Breast epithelium (tissue), 4 donors: Measurements from ENCODE around the gene SLC35G3. TPM values are rescaled to one million over a fixed set of nuclear protein-coding genes. Genes with fewer than 3 reads are reported as not detected.

Source experiments
- DNase-seq, 2 donors: peaks; one replicate each; pipeline ENCODE4 v3.0.0-alpha.2; 2019; ENCODE audit warnings: low spot score in 2 of 2
- H3K27ac ChIP-seq, 2 donors: fragments of 200-600 bp; sonication (generic) in 1 of 2; one replicate each; pipeline ENCODE4 v1.5.1; 2016 to 2019; ENCODE audit warnings: mild to moderate bottlenecking in 1 of 2
- H3K27me3 ChIP-seq, 2 donors: fragments of 200-600 bp; sonication (generic) in 1 of 2; one replicate each; pipeline versions ENCODE4 v1.5.1 to v1.6.0; 2017 to 2019; ENCODE audit warnings: control low read depth in 1 of 2, mild to moderate bottlenecking in 1 of 2
- H3K36me3 ChIP-seq: fragments of 200-600 bp; one replicate; pipeline ENCODE4 v1.5.1; 2019
- H3K4me1 ChIP-seq, 2 donors: fragments of 200-600 bp; sonication (generic); one replicate each; pipeline ENCODE4 v1.5.1; 2016 to 2019; ENCODE audit warnings: control low read depth in 1 of 2
- H3K4me3 ChIP-seq, 3 donors: fragments of 200-600 bp; sonication (generic); 1 replicate in 2 of 3; 2 replicates in 1 of 3; pipeline ENCODE4 v1.5.1; 2016 to 2019; ENCODE audit warnings: mild to moderate bottlenecking in 3 of 3, moderate library complexity in 2 of 3
- H3K9me3 ChIP-seq, 2 donors: fragments of 200-600 bp; sonication (generic) in 1 of 2; one replicate each; pipeline ENCODE4 v1.5.1; 2016 to 2019; ENCODE audit warnings: control low read depth in 1 of 2
- POLR2A ChIP-seq: fragments of 450-650 bp; IDR thresholded peaks from one replicate; pipeline ENCODE4 v1.6.1; 2016; ENCODE audit warnings: antibody characterized with exemption, mild to moderate bottlenecking, moderate library complexity
- POLR2AphosphoS5 ChIP-seq, 3 donors: sonication (generic); formaldehyde crosslinking; IDR thresholded peaks; one replicate each; pipeline ENCODE4 v1.6.1; 2017; ENCODE audit warnings: antibody characterized with exemption in 3 of 3
- intact Hi-C: fragments of 100-400 bp; cut with DNase I; formaldehyde crosslinking; loops from one replicate; pipeline ENCODE4 v1.15.1; 2023; ENCODE audit warnings: low total_unique reads
- total RNA-seq, 3 donors: library from RNA; depleted of rRNA; stranded (reverse); fragments of >200 nt; gene quantifications; one replicate each; pipeline ENCODE4 v1.1.0, GENCODE V29; 2016
- TF ChIP-seq, protein P1 (sequence below), 3 donors: fragments of 450-650 bp; IDR thresholded peaks; one replicate each; pipeline ENCODE4 v1.5.1; 2016 to 2017; ENCODE audit warnings: antibody characterized with exemption in 3 of 3, mild to moderate bottlenecking in 3 of 3, moderate library complexity in 3 of 3

The SLC35G3 gene
- total RNA-seq, 3 donors from 2014 or later: not detected

GRCh38 chr17:35167046-35167445 lies 27.1 kb downstream of the SLC35G3 start:
- no peaks in the 10 kb centered on the region for H3K36me3 ChIP-seq
- no peak for DNase-seq
- intact Hi-C loops: no loop called here
- H3K27ac ChIP-seq: no peak overlapping the region
- TF ChIP-seq POLR2AphosphoS5 (IDR thresholded peaks at IDR 0.05) (no peak), POLR2A (no peak)
- TF ChIP-seq, protein P1, sequence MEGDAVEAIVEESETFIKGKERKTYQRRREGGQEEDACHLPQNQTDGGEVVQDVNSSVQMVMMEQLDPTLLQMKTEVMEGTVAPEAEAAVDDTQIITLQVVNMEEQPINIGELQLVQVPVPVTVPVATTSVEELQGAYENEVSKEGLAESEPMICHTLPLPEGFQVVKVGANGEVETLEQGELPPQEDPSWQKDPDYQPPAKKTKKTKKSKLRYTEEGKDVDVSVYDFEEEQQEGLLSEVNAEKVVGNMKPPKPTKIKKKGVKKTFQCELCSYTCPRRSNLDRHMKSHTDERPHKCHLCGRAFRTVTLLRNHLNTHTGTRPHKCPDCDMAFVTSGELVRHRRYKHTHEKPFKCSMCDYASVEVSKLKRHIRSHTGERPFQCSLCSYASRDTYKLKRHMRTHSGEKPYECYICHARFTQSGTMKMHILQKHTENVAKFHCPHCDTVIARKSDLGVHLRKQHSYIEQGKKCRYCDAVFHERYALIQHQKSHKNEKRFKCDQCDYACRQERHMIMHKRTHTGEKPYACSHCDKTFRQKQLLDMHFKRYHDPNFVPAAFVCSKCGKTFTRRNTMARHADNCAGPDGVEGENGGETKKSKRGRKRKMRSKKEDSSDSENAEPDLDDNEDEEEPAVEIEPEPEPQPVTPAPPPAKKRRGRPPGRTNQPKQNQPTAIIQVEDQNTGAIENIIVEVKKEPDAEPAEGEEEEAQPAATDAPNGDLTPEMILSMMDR (IDR thresholded peaks at IDR 0.05): no peak
- H3K27me3 ChIP-seq: peaks cover 0 to 11% of the 10 kb centered on the region in 2 donors
- no peak overlapping the region for H3K4me3 ChIP-seq
- H3K4me1 ChIP-seq: no peaks in the 10 kb centered on the region
- H3K9me3 ChIP-seq: no peaks in the 10 kb centered on the region

DNA sequence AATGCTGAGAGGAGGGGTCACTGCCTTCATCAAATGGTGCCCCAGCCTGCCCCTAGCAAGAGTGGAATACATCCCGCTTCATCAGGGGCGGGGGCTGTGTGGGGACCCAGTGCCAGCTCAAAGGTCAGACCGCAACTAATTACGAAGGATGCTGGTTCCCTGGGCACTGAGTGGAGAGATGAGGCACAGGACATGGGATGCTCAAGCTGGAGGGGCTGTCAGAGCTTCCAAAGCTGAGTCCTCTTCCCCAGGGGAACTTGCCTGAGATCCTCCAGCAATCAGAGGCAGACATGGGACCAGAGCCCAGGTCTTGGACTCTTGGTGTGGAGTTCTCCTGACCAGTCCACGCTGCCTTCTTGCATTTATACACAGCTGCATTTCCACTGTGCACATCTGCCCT lies 27.7 kb downstream of the SLC35G3 start:
- no peaks in the 10 kb centered on the region for H3K36me3 ChIP-seq
- intact Hi-C loops: no loop called here
- H3K4me1 ChIP-seq: no peaks in the 10 kb centered on the region
- H3K27ac ChIP-seq: no peak overlapping the region
- DNase-seq: no peak
- H3K27me3 ChIP-seq: peaks cover 0 to 11% of the 10 kb centered on the region in 2 donors
- TF ChIP-seq POLR2A (no peak), POLR2AphosphoS5 (IDR thresholded peaks at IDR 0.05) (no peak)
- TF ChIP-seq, protein P1 (IDR thresholded peaks at IDR 0.05): no peak
- no peaks in the 10 kb centered on the region for H3K9me3 ChIP-seq
- no peak overlapping the region for H3K4me3 ChIP-seq

DNA sequence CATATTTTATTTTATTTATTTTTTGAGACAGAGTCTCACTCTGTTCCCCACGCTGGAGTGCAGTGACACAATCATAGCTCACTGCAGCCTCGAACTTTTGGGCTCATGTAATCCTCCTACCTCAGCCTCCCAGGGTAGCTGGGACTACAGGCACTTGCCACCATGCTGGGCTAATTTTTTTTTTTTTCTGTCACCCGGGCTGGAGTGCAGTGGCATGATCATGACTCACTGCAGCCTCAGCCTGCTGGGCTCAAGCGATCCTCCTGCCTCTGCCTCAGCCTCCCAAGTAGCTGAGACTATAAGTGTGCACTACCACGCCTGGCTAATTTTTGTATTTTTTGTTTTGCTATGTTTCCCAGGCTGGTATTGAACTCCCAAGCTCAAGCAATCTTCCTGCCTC lies 29.5 kb downstream of the SLC35G3 start:
- no peak for DNase-seq
- Histone ChIP-seq H3K4me3 (no peak overlapping the region), H3K4me1 (no peaks in the 10 kb centered on the region), H3K27ac (no peak overlapping the region), H3K9me3 (no peaks in the 10 kb centered on the region), H3K36me3 (no peaks in the 10 kb centered on the region), H3K27me3 (peaks cover 0 to 11% of the 10 kb centered on the region in 2 donors)
- no peak for TF ChIP-seq POLR2A
- no peak for TF ChIP-seq POLR2AphosphoS5 (IDR thresholded peaks at IDR 0.05)
- TF ChIP-seq, protein P1 (IDR thresholded peaks at IDR 0.05): no peak
- intact Hi-C loops: no loop called here

- H3K9me3 ChIP-seq: no peaks in the 10 kb centered on the region
- no peak overlapping the region for H3K27ac ChIP-seq
- intact Hi-C loops: no loop called here
- no peaks in the 10 kb centered on the region for H3K36me3 ChIP-seq
- no peak for DNase-seq
- H3K4me3 ChIP-seq: no peak overlapping the region
- H3K27me3 ChIP-seq: peaks cover 0 to 11% of the 10 kb centered on the region in 2 donors
- TF ChIP-seq, protein P1 (IDR thresholded peaks at IDR 0.05): no peak
- TF ChIP-seq POLR2AphosphoS5 (IDR thresholded peaks at IDR 0.05) (no peak), POLR2A (no peak)
- H3K4me1 ChIP-seq: no peaks in the 10 kb centered on the region
Measured at GRCh38 chr17:35163886-35164285, 30.3 kb downstream of the SLC35G3 start.

DNA sequence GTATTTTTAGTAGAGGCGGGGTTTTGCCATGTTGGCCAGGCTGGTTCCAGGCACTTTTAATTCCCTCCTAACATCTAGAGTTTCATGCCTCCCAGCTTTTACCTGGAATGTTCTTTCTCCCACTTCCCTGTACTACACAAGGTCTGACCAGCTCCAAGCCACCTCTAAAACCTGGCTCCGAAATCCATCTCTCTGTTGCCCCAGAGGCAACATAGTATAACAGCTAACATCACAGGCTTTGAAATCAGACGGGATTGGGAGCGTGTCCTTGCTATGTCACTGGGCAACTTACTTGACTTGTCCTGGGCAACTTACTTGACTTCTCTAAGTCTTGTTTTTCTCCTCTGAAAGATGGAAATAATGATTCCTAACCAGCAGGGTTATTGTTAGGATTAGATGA lies 31.4 kb downstream of the SLC35G3 start:
- no peak for DNase-seq
- H3K4me3 ChIP-seq: no peak overlapping the region
- H3K4me1 ChIP-seq: no peaks in the 10 kb centered on the region
- intact Hi-C loops: no loop called here
- H3K36me3 ChIP-seq: no peaks in the 10 kb centered on the region
- H3K27ac ChIP-seq: no peak overlapping the region
- peaks cover 0 to 11% of the 10 kb centered on the region in 2 donors for H3K27me3 ChIP-seq
- no peaks in the 10 kb centered on the region for H3K9me3 ChIP-seq
- TF ChIP-seq, protein P1 (IDR thresholded peaks at IDR 0.05): no peak
- no peak for TF ChIP-seq POLR2A
- TF ChIP-seq POLR2AphosphoS5 (IDR thresholded peaks at IDR 0.05): no peak
